Measurements from ENCODE around the gene IGDCC3.

The IGDCC3 gene

DNA sequence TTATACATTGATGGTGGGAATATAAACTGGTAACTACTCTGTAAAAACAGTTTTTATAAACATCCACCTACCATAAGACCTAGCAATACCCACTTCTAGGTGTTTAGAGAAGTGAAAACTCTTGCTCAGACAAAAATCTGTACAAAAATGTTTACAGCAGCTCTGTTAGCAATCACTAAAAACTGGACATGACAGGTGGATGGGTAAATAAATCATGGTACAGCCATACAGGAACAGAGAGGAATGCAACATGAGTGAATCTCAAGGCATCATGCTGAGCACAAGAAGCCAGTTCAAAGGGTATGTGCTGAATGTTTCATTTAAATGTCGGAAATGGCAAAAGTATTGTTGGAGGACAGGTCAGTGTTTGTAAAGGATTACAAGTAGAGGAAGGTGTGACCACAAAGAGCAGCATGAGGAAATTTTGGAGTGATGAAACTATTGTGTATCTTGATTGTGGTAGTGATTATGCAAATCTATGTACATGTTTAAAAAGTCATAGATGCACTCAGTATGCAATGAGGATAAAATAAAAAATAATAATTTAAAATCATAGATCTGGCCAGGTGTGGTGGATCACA lies 84.8 kb downstream of the IGDCC3 start:
- Histone ChIP-seq H3K36me3 (ENCODE audit: insufficient read depth, low read length) (no peaks in the 10 kb centered on the region), H3K9ac (ENCODE audit: low read length) (no peak overlapping the region), H3K9me3 (ENCODE audit: low read length) (no peaks in the 10 kb centered on the region), H3K27ac (ENCODE audit: low read depth, low read length) (no peak overlapping the region), H3K4me1 (ENCODE audit: insufficient read depth, low read length) (peaks cover 7% of the 10 kb centered on the region), H3K27me3 (ENCODE audit: control insufficient read depth in 1 of 2, insufficient read depth in 2 of 2, low read length in 2 of 2) (no peaks in the 10 kb centered on the region), H3K4me3 (ENCODE audit: low read depth in 1 of 2, low read length in 2 of 2) (no peak overlapping the region)

DNA sequence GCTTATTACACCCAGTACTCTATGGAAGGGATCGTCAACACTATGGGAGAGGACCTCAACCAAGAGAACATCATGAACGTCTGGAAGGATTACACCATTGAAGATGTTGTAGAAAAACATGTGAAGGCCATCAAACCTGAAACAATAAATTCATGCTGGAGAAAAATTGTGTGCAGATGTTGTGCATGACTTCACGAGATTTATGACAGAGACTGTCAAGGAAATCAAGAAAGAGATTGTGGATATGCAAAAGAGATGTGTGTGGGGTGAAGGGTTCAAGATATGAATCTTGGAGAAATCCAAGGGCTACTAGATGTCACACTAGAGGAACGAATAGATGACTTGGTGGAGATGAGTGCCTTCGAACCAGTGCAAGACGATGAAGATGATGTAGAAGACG lies 87.6 kb downstream of the IGDCC3 start:
- Histone ChIP-seq H3K27ac (ENCODE audit: low read depth, low read length) (no peak overlapping the region), H3K9ac (ENCODE audit: low read length) (no peak overlapping the region), H3K9me3 (ENCODE audit: low read length) (no peaks in the 10 kb centered on the region), H3K27me3 (ENCODE audit: control insufficient read depth in 1 of 2, insufficient read depth in 2 of 2, low read length in 2 of 2) (no peaks in the 10 kb centered on the region), H3K36me3 (ENCODE audit: insufficient read depth, low read length) (no peaks in the 10 kb centered on the region), H3K4me3 (ENCODE audit: low read depth in 1 of 2, low read length in 2 of 2) (no peak overlapping the region), H3K4me1 (ENCODE audit: insufficient read depth, low read length) (peaks cover 12% of the 10 kb centered on the region)

DNA sequence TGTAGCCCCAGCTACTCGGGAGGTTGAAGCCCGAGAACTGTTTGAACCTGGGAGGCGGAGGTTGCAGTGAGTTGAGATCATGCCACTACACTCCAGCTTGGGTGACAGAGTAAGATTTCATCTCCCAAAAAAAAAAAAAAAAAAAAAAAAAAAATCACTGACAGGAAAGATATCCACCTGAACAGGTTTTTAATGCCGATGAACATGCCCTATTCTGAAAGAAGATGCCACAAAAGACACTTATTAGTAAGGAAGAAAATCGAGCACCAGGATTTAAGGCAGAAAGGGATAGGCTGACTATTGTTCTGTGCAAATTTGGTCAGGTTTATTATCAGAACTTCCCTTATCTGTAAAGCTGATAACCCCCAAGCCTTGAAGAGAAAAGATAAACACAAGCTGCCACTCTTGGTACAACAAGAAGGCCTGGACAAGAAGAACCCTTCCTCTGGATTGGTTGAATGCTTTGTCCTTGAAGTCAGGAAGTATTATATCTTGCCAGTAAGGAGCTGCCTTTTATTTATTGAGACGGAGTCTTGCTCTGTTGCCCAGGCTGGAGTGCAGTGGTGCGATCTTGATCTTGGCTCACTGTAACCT lies 88.4 kb downstream of the IGDCC3 start:
- peaks cover 18% of the 10 kb centered on the region for H3K4me1 ChIP-seq (ENCODE audit: insufficient read depth, low read length)
- H3K27me3 ChIP-seq (ENCODE audit: control insufficient read depth in 1 of 2, insufficient read depth in 2 of 2, low read length in 2 of 2): no peaks in the 10 kb centered on the region
- no peaks in the 10 kb centered on the region for H3K9me3 ChIP-seq (ENCODE audit: low read length)
- H3K9ac ChIP-seq (ENCODE audit: low read length): no peak overlapping the region
- H3K4me3 ChIP-seq (ENCODE audit: low read depth in 1 of 2, low read length in 2 of 2): no peak overlapping the region
- H3K36me3 ChIP-seq (ENCODE audit: insufficient read depth, low read length): no peaks in the 10 kb centered on the region
- H3K27ac ChIP-seq (ENCODE audit: low read depth, low read length): no peak overlapping the region

DNA sequence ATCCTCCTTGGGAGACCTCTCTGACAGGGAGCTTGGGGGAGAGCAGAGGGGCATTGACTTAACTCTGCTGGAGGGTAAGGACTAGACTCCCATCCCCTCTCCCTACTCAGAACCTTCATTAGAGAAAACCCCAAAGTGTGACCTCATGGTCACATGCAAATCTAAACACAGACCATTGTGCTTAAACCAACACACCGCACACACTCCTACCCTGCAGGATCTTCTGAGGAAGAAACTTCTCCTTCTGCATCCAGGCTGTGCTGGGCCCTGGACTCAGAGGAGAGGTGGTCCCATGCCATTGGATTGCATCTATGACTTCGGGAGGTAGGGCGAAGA lies 90.3 kb downstream of the IGDCC3 start:
- peak overlapping the region; percentile 47 for H3K9ac ChIP-seq (ENCODE audit: low read length)
- no peaks in the 10 kb centered on the region for H3K36me3 ChIP-seq (ENCODE audit: insufficient read depth, low read length)
- H3K4me3 ChIP-seq (ENCODE audit: low read depth in 1 of 2, low read length in 2 of 2): peak overlapping the region in 1 of 2 donors; percentile 86
- peaks cover 25% of the 10 kb centered on the region for H3K4me1 ChIP-seq (ENCODE audit: insufficient read depth, low read length)
- no peaks in the 10 kb centered on the region for H3K27me3 ChIP-seq (ENCODE audit: control insufficient read depth in 1 of 2, insufficient read depth in 2 of 2, low read length in 2 of 2)
- peak overlapping the region; percentile 91 for H3K27ac ChIP-seq (ENCODE audit: low read depth, low read length)
- no peaks in the 10 kb centered on the region for H3K9me3 ChIP-seq (ENCODE audit: low read length)

DNA sequence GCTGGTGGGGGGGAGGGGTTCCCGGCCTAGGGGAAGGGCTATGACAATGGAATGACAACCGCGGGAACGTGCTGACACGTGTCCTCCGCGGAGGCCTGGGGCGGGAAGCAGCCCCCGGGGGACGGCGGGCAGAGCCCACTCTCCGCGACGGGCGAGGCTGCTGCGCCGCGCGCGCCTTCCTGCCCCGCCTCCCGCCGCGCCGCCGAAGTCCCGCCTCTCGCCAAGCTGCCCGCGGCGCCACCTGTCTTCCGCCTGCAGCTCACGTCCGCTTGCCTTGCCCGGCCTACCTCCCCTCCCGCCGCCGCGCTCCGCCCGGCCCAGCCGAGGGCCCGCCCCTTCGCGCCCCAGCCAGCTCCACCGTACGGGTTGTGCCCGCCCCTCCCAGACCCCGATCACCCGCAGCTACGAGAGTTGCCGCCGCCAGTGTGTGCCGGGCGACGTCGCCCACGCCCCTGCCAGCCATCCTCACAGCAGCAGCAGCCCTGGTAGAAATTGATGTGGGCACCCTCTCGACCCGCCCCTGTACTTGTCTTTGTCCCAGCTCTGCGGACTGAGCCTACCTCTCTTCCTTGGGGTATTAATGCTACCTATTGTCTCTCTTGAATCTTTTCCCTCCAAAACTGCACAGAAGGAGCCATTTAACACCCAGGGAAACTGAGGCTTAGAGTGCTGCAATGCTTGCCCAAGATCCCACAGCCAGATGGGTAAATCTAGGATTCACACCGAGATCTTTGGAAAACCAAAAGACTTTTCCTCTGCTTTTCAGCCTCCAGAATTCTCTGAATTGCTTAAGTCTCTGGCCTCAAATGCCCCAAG lies 90.9 kb downstream of the IGDCC3 start, which contains the start of gene PARP16:
TSS of gene PARP16 (minus strand) at position 180 of the 816 bp plus-strand sequence. CDS start 457 bp downstream, outside the sequence.
- Histone ChIP-seq H3K4me3 (ENCODE audit: low read depth in 1 of 2, low read length in 2 of 2) (peak within 1 kb of the TSS; percentile 86 to 88), H3K36me3 (ENCODE audit: insufficient read depth, low read length) (no peaks in the 10 kb centered on the region), H3K4me1 (ENCODE audit: insufficient read depth, low read length) (peaks cover 25% of the 10 kb centered on the region), H3K27me3 (ENCODE audit: control insufficient read depth in 1 of 2, insufficient read depth in 2 of 2, low read length in 2 of 2) (no peaks in the 10 kb centered on the region), H3K9ac (ENCODE audit: low read length) (peak within 1 kb of the TSS; percentile 82), H3K27ac (ENCODE audit: low read depth, low read length) (peak within 1 kb of the TSS; percentile 91), H3K9me3 (ENCODE audit: low read length) (no peaks in the 10 kb centered on the region)

DNA sequence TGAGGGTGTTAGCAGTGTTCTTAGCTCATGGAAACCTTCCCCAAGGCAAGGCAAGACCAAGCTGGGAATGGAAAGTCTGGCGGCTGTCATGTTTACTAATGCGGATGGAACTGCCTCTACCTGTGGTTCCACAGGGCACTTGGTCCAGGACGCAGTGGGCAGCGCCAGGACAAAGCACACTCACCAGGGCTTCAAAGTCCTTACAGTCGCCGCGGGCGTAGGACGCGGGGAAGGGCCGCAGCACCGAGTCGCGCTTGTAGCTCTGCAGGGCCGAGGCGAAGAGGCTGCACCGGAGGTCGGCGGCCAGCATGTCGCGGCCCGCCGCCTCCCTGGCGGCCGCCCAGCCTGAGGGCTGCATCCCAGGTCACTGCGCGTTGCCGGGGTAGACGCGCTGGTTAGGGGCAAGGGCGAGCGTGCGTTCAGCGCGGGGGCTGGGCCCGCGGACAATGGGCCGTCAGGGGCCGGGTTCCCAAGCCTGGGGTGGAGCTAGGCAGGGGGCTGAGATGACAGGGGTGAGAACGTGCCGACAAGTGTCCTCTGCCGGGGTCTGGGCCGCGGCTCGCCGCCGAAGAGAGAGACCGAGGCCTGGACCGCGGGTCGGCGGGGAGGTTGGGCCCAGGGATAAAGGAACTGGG lies 91.6 kb downstream of the IGDCC3 start:
- Histone ChIP-seq H3K36me3 (ENCODE audit: insufficient read depth, low read length) (no peaks in the 10 kb centered on the region), H3K4me1 (ENCODE audit: insufficient read depth, low read length) (peaks cover 25% of the 10 kb centered on the region), H3K27ac (ENCODE audit: low read depth, low read length) (peak overlapping the region; percentile 91), H3K9ac (ENCODE audit: low read length) (peak overlapping the region; percentile 82), H3K9me3 (ENCODE audit: low read length) (no peaks in the 10 kb centered on the region), H3K4me3 (ENCODE audit: low read depth in 1 of 2, low read length in 2 of 2) (peak overlapping the region; percentile 86 to 88), H3K27me3 (ENCODE audit: control insufficient read depth in 1 of 2, insufficient read depth in 2 of 2, low read length in 2 of 2) (no peaks in the 10 kb centered on the region)

DNA sequence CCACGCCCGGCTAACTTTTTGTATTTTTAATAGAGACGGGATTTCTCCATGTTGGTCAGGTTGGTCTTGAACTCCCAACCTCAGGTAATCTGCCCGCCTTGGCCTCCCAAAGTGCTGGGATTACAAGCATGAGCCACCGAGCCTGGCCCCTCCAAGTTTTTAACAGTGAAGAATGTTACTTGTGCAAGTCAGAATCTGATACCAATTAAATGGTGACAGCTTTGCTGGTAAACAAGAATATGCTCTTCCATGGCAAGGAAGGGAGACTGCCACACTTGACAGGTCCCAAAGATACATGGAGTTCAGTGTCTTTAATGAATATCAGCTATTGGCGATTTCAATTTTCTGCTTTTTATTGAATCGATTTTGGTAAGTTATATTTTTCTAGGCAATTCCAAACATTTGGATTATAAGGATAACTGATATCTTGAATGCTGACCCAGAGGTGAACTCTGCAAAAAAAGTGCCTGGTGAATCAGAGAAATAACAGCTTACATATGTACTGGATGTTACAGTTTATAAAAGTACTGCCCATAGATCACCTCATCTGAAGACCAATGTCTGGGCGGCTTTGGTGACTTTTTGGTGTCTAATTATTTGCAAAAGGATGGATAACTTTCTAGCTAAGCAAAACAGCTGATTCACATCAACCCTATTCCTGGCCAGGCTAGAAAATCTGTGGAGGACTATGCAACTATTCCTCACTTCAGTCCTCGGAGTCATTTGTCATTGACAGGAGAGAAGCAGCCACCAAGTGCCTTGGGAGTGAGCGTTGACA lies 92.3 kb downstream of the IGDCC3 start:
- no peaks in the 10 kb centered on the region for H3K36me3 ChIP-seq (ENCODE audit: insufficient read depth, low read length)
- peak overlapping the region; percentile 86 to 88 for H3K4me3 ChIP-seq (ENCODE audit: low read depth in 1 of 2, low read length in 2 of 2)
- H3K9me3 ChIP-seq (ENCODE audit: low read length): no peaks in the 10 kb centered on the region
- no peaks in the 10 kb centered on the region for H3K27me3 ChIP-seq (ENCODE audit: control insufficient read depth in 1 of 2, insufficient read depth in 2 of 2, low read length in 2 of 2)
- peak overlapping the region; percentile 82 for H3K9ac ChIP-seq (ENCODE audit: low read length)
- H3K27ac ChIP-seq (ENCODE audit: low read depth, low read length): peak overlapping the region; percentile 91
- peaks cover 25% of the 10 kb centered on the region for H3K4me1 ChIP-seq (ENCODE audit: insufficient read depth, low read length)

DNA sequence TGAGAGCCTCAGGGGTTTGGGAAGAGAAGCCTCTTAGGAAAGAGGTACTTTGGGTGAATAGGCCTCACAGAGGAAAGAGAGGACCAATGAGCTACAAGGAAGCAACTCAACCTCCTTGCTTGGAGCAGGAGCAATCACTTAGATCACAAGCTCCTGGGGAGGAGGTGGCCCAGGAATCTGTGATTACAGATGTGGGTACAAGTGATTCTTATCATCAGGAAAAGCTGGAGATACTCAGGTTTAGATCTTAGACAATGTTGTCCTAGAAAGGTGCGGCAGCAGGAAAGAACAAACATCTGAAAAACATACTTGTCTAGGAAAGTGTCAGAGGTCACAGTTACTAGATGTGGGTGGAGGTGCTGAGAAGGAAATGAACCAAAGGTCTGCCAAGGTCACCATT lies 99.3 kb downstream of the IGDCC3 start:
- H3K27ac ChIP-seq (ENCODE audit: low read depth, low read length): no peak overlapping the region
- no peaks in the 10 kb centered on the region for H3K36me3 ChIP-seq (ENCODE audit: insufficient read depth, low read length)
- no peaks in the 10 kb centered on the region for H3K9me3 ChIP-seq (ENCODE audit: low read length)
- H3K27me3 ChIP-seq (ENCODE audit: control insufficient read depth in 1 of 2, insufficient read depth in 2 of 2, low read length in 2 of 2): no peaks in the 10 kb centered on the region
- no peak overlapping the region for H3K4me3 ChIP-seq (ENCODE audit: low read depth in 1 of 2, low read length in 2 of 2)
- no peak overlapping the region for H3K9ac ChIP-seq (ENCODE audit: low read length)
- H3K4me1 ChIP-seq (ENCODE audit: insufficient read depth, low read length): peaks cover 5% of the 10 kb centered on the region

All from muscle layer of colon (tissue), 2 donors.